Measurements from ENCODE around the gene GJB2. TPM values are rescaled to one million over a fixed set of nuclear protein-coding genes. Genes with fewer than 3 reads are reported as not detected.

GJB2 gene
- total RNA-seq, 4 donors from 2014 or later = 0.46 to 3.1 (median 1.4) TPM

DNA sequence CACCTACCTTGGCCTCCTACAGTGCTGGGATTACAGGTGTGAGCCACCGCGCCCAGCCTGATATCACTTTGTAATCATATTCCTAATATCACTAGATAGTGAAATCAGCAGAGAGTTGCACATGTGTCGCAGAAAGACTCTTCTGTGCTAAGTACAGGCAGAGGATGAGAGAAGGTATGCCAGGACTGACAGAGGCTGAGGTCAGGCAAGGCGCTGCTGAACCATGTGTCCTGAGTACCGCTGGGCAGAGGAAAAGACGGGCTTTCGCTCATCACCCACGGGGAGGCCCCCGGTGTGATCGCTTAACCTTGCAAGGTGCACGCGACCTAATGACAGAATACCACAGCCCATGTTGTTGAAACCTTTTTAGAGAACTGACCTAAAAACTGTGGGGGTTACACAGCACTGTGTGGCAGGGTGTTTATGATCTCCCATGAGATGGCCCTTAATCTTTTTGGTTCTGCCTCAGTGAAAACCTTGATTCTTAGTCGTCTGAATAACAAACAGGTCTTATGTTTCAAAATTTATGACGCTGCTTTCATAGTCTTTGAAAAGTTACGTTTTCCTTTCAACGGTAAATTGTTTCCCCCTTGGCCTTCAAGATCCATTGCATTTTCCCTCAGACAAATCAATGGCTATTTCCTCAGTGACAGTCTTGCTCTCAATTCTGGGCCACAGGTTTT, 44.1 kb downstream of the GJB2 start:
- no peak for DNase-seq
- no peaks in the 10 kb centered on the region for H3K9me3 ChIP-seq
- H3K4me1 ChIP-seq = no peaks in the 10 kb centered on the region
- no peaks in the 10 kb centered on the region for H3K36me3 ChIP-seq
- no peak for TF ChIP-seq POLR2A (IDR thresholded peaks at IDR 0.05)
- TF ChIP-seq, protein P1, sequence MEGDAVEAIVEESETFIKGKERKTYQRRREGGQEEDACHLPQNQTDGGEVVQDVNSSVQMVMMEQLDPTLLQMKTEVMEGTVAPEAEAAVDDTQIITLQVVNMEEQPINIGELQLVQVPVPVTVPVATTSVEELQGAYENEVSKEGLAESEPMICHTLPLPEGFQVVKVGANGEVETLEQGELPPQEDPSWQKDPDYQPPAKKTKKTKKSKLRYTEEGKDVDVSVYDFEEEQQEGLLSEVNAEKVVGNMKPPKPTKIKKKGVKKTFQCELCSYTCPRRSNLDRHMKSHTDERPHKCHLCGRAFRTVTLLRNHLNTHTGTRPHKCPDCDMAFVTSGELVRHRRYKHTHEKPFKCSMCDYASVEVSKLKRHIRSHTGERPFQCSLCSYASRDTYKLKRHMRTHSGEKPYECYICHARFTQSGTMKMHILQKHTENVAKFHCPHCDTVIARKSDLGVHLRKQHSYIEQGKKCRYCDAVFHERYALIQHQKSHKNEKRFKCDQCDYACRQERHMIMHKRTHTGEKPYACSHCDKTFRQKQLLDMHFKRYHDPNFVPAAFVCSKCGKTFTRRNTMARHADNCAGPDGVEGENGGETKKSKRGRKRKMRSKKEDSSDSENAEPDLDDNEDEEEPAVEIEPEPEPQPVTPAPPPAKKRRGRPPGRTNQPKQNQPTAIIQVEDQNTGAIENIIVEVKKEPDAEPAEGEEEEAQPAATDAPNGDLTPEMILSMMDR (IDR thresholded peaks at IDR 0.05) = no peak
- intact Hi-C loops (cut with DNase I) = no loop called here
- H3K27me3 ChIP-seq = no peaks in the 10 kb centered on the region
- no peak overlapping the region for H3K4me3 ChIP-seq (replicated peaks in 1 of 3)
- WGBS, 2 donors = 91 to 92% methylated on average over 16 of the region's 16 CpGs
- H3K27ac ChIP-seq = no peak overlapping the region

DNA sequence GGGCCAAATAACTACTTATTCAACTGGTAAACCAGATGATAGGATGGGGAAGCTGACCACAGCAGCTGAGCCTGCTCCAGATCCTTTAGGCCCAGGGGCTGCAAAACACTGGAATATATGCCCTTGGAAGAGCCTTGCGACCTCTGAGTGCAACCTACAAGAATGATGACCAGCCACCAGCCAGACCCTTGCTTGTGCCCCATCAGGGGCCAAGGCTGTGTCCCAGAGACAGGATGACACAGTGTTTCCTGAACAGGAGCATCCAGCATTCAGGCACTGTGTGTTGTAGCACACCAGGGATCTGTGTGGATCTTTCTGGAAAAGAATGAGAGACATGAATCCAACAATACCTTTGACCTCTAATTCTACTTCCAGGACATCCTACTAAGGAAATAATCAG, 46.4 kb downstream of the GJB2 start:
- H3K27ac ChIP-seq = no peak overlapping the region
- intact Hi-C loops (cut with DNase I) = no loop called here
- WGBS, 2 donors = 92 to 100% methylated on average over 1 of the region's 1 CpG
- peaks cover 0 to 7% of the 10 kb centered on the region in 2 donors for H3K4me1 ChIP-seq
- H3K4me3 ChIP-seq (replicated peaks in 1 of 3) = no peak overlapping the region
- no peaks in the 10 kb centered on the region for H3K27me3 ChIP-seq
- DNase-seq = no peak
- H3K9me3 ChIP-seq = no peaks in the 10 kb centered on the region
- TF ChIP-seq, protein P1 (IDR thresholded peaks at IDR 0.05) = no peak
- TF ChIP-seq POLR2A (IDR thresholded peaks at IDR 0.05) = no peak
- H3K36me3 ChIP-seq = no peaks in the 10 kb centered on the region

DNA sequence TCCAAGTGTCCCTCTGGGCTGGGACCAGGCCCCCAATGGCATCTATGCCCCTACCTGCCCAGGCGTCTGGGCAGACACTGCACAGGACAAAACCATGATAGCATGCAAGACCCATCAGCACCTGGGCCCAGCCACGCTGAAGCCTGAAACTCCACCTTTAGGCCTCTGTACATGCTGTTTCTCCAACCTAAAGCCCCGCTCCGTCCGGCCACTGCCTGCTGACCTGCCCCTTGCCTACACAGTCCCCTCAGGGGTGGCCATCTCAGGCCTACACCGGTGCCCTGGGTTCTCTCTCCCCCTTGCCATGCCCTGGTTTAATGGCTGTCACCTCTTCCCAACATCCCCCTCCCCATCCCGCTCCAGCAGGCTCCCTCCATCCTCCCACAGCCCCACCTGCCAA, 47.2 kb downstream of the GJB2 start:
- no peak for TF ChIP-seq POLR2A (IDR thresholded peaks at IDR 0.05)
- TF ChIP-seq, protein P1 (IDR thresholded peaks at IDR 0.05) = no peak
- intact Hi-C loops (cut with DNase I) = no loop called here
- Histone ChIP-seq H3K27me3 (no peaks in the 10 kb centered on the region), H3K4me3 (replicated peaks in 1 of 3) (no peak overlapping the region), H3K9me3 (no peaks in the 10 kb centered on the region), H3K36me3 (no peaks in the 10 kb centered on the region), H3K4me1 (peaks cover 0 to 7% of the 10 kb centered on the region in 2 donors), H3K27ac (no peak overlapping the region)
- WGBS, 2 donors = 85 to 95% methylated on average over 7 of the region's 7 CpGs
- DNase-seq = no peak

DNA sequence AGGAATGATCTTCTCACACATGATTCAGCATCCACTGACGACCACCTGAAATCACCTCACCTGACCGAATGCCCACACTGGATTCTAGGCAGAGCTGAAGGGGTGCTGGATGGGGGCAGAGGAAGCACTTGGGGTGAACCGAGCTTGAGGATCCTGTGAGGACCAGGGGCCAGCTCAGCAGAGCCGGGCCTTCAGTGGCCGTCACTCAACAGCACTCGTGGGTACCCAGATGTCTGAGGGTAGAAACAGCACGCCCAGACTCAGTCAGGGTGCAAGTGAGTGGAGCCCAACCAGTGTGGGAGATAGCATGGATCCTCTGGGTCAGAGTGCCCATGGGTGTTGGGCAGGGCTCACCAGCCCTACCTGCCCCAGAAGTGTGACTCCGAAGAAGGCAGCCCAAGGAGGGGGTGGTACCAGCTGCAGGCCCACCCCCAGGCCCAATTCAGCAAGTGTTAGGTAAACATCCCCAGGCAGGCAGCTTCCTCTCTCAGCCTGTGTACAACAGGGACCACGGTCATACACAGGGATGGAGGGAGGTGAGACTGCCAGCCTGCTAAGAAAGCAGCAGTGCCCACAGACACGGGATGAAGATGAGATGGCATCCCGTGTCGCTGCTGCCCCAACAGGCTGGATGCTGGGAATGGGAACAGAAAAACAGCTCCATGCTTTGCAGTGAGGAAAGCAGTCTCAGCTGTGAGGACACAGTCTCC, 48.4 kb downstream of the GJB2 start:
- WGBS, 2 donors = 81 to 83% methylated on average over 12 of the region's 12 CpGs
- Histone ChIP-seq H3K4me3 (replicated peaks in 1 of 3) (no peak overlapping the region), H3K4me1 (peaks cover 0 to 7% of the 10 kb centered on the region in 2 donors), H3K27me3 (no peaks in the 10 kb centered on the region), H3K9me3 (no peaks in the 10 kb centered on the region), H3K36me3 (no peaks in the 10 kb centered on the region), H3K27ac (no peak overlapping the region)
- intact Hi-C loops (cut with DNase I) = no loop called here
- no peak for DNase-seq
- TF ChIP-seq, protein P1 (IDR thresholded peaks at IDR 0.05) = no peak
- TF ChIP-seq POLR2A (IDR thresholded peaks at IDR 0.05) = no peak

DNA sequence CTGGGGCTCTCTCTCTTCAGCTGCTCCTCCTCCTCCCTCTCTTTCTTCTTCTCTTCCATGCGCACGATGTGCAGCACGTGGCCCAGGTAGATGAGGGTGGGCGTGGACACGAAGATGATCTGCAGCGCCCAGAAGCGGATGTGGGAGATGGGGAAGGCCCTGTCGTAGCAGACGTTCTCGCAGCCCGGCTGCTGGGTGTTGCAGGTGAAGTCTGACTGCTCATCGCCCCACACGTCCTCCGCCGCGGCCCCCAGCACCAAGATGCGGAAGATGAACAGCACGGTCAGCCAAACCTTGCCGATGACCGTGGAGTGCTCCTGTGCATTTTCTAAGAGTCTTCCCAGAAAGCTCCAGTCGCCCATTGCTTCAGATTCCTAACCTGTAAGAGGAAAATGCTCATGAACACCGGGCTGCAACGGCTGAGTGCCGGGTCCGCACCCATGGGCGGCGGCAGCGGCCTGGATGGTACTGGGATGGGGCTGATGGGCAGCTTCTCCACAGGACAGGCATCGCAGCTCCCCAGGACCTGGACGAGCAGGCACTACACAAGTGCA, 49.7 kb downstream of the GJB2 start:
- Histone ChIP-seq H3K27me3 (no peaks in the 10 kb centered on the region), H3K36me3 (no peaks in the 10 kb centered on the region), H3K27ac (no peak overlapping the region), H3K9me3 (no peaks in the 10 kb centered on the region), H3K4me3 (replicated peaks in 1 of 3) (no peak overlapping the region), H3K4me1 (peaks cover 0 to 7% of the 10 kb centered on the region in 2 donors)
- intact Hi-C loops (cut with DNase I) = no loop called here
- TF ChIP-seq POLR2A (IDR thresholded peaks at IDR 0.05) = no peak
- TF ChIP-seq, protein P1 (IDR thresholded peaks at IDR 0.05) = no peak
- WGBS, 2 donors = 84 to 85% methylated on average over 22 to 30 of the region's 30 CpGs
- DNase-seq = no peak
